Smooth muscle cell (in vitro differentiated cells): ENCODE data around the gene SLC5A11. TPM values are rescaled to one million over a fixed set of nuclear protein-coding genes. Genes with fewer than 3 reads are reported as not detected.
"Not testable (repeated sequence)": the region's sequence is repeated elsewhere in the genome, so short reads cannot be mapped to it uniquely, and the experiment has no call there.

Experiments
- DNase-seq: peaks from one replicate; lab custom pipeline; 2025; ENCODE audit not compliant: unreplicated experiment; lab: John Stamatoyannopoulos, UW
- H2AFZ ChIP-seq: fragments of 200-600 bp; sonication (generic); 2 replicates; pipeline ENCODE4 v1.6.0; 2016; ENCODE audit warnings: antibody characterized with exemption, low read depth, mild to moderate bottlenecking
- H3F3A ChIP-seq: fragments of 200-600 bp; sonication (generic); 2 replicates; pipeline ENCODE4 v1.6.0; 2017; ENCODE audit warnings: antibody characterized with exemption, low read depth
- H3K27ac ChIP-seq: fragments of 200-600 bp; sonication (generic); 2 replicates; pipeline ENCODE4 v1.5.1; 2016; ENCODE audit warnings: low read depth, mild to moderate bottlenecking
- H3K27me3 ChIP-seq: fragments of 200-600 bp; sonication (generic); 2 replicates; pipeline ENCODE4 v1.6.1; 2016; ENCODE audit warnings: low read depth, mild to moderate bottlenecking
- H3K36me3 ChIP-seq: fragments of 200-600 bp; sonication (generic); 2 replicates; pipeline ENCODE4 v1.5.1; 2016; ENCODE audit warnings: low read depth
- H3K4me1 ChIP-seq: fragments of 200-600 bp; sonication (generic); 2 replicates; pipeline ENCODE4 v1.5.1; 2016; ENCODE audit warnings: low read depth
- H3K4me2 ChIP-seq: fragments of 200-600 bp; sonication (generic); 2 replicates; pipeline ENCODE4 v1.6.0; 2016; ENCODE audit warnings: mild to moderate bottlenecking
- H3K4me3 ChIP-seq: fragments of 200-600 bp; sonication (generic); 2 replicates; pipeline ENCODE4 v1.5.1; 2016; ENCODE audit warnings: mild to moderate bottlenecking
- H3K79me2 ChIP-seq: fragments of 200-600 bp; sonication (generic); 2 replicates; pipeline ENCODE4 v1.6.0; 2016; ENCODE audit warnings: low read depth, mild to moderate bottlenecking
- H3K9ac ChIP-seq: fragments of 200-600 bp; sonication (generic); 2 replicates; pipeline ENCODE4 v1.6.0; 2016; ENCODE audit warnings: low read depth
- H3K9me3 ChIP-seq: fragments of 200-600 bp; sonication (generic); replicated peaks from 2 replicates; pipeline ENCODE4 v1.5.1; 2016; ENCODE audit warnings: low read depth
- H4K20me1 ChIP-seq: fragments of 200-600 bp; sonication (generic); 2 replicates; pipeline ENCODE4 v1.6.0; 2016; ENCODE audit warnings: low read depth
- CTCF ChIP-seq: fragments of 200-600 bp; sonication (generic); IDR thresholded peaks from 2 replicates; pipeline ENCODE4 v1.5.1; 2017; ENCODE audit warnings: borderline replicate concordance, mild to moderate bottlenecking, antibody characterized with exemption; ENCODE audit not compliant: insufficient read depth, poor library complexity, severe bottlenecking
- WGBS: methylation state at CpG from one replicate; pipeline ENCODE4 v1.1.7; 2016; ENCODE audit warnings: low lambda C conversion rate; 5-methylcytosine and 5-hydroxymethylcytosine counted together
- polyA plus RNA-seq: library from polyadenylated mRNA; unstranded; fragments of >200 nt; fragmentation: Nextera tagmentation; extraction: Ambion mirVana; gene quantifications from 2 replicates; pipeline ENCODE4 v1.2.1, GENCODE V29; 2016
- total RNA-seq: library from RNA; depleted of rRNA; stranded (reverse); fragments of >200 nt; gene quantifications from 2 replicates; pipeline ENCODE4 v1.2.3, GENCODE V29; 2014

SLC5A11 gene
- total and polyA plus RNA-seq, 2 experiments from 2014 or later: not detected

- Histone ChIP-seq H3F3A (no peaks in the 10 kb centered on the region), H3K4me1 (no peaks in the 10 kb centered on the region), H2AFZ (no peak overlapping the region), H3K36me3 (no peaks in the 10 kb centered on the region), H3K79me2 (no peaks in the 10 kb centered on the region), H4K20me1 (no peaks in the 10 kb centered on the region), H3K9ac (no peak overlapping the region), H3K4me2 (no peak overlapping the region), H3K27ac (no peak overlapping the region), H3K9me3 (no peaks in the 10 kb centered on the region), H3K4me3 (no peak overlapping the region), H3K27me3 (peaks cover 3% of the 10 kb centered on the region)
- no peak for TF ChIP-seq CTCF
- WGBS: 77% methylated on average over 17 of the region's 17 CpGs
- no peak for DNase-seq
Observed at GRCh38 chr16:24844101-24845030, 1.4 kb upstream of the SLC5A11 start.

- not testable (repeated sequence) for H2AFZ ChIP-seq, H3K27ac ChIP-seq, H4K20me1 ChIP-seq, H3K4me2 ChIP-seq, H3K9me3 ChIP-seq, H3K9ac ChIP-seq, H3K4me1 ChIP-seq, H3F3A ChIP-seq, H3K27me3 ChIP-seq, DNase-seq, H3K79me2 ChIP-seq, H3K4me3 ChIP-seq, H3K36me3 ChIP-seq
- WGBS: 88% methylated on average over 2 of the region's 2 CpGs
Observed at GRCh38 chr16:24845031-24845365, 765 bp upstream of the SLC5A11 start.

- 82% methylated on average over 8 of the region's 8 CpGs for WGBS
- H4K20me1 ChIP-seq: no peaks in the 10 kb centered on the region
- no peak overlapping the region for H2AFZ ChIP-seq
Observed at GRCh38 chr16:24846548-24847357, 990 bp downstream of the SLC5A11 start.

More at GRCh38 chr16:24846548-24847357, 990 bp downstream of the SLC5A11 start:
- no peaks in the 10 kb centered on the region for H3F3A ChIP-seq
- H3K4me2 ChIP-seq: no peak overlapping the region
- no peak for DNase-seq
- H3K79me2 ChIP-seq: no peaks in the 10 kb centered on the region
- no peak overlapping the region for H3K27ac ChIP-seq
- H3K9ac ChIP-seq: no peak overlapping the region
- no peak for TF ChIP-seq CTCF
- no peaks in the 10 kb centered on the region for H3K36me3 ChIP-seq
- no peaks in the 10 kb centered on the region for H3K4me1 ChIP-seq
- H3K4me3 ChIP-seq: no peak overlapping the region
- H3K27me3 ChIP-seq: peaks cover 3% of the 10 kb centered on the region
- H3K9me3 ChIP-seq: no peaks in the 10 kb centered on the region
